Endothelial cell of umbilical vein (primary cell): ENCODE data around the gene FKBP7. TPM values are rescaled to one million over a fixed set of nuclear protein-coding genes. Genes with fewer than 3 reads are reported as not detected.

Experiments used
- BruUV-seq: library from RNA; stranded (reverse); fragments of 400-500 nt; replicated peaks from 2 replicates; lab custom pipeline; 2021; lab: Mats Ljungman, UMichigan
- CTCF ChIA-PET: fragments of 300-600, 350-600 bp; sonication (Branson Sonifier 250); formaldehyde crosslinking; loops from one replicate; lab custom pipeline; 2021; ENCODE audit warnings: antibody characterized with exemption, inconsistent platforms; lab: Charles Lee
- POLR2A ChIA-PET: fragments of 300-600, 350-600 bp; sonication (Branson Sonifier 250); formaldehyde crosslinking; loops from one replicate; lab custom pipeline; 2021; ENCODE audit warnings: antibody characterized with exemption, inconsistent platforms; lab: Charles Lee
- DNase-seq: peaks from one replicate; pipeline ENCODE4 v3.0.0-alpha.2; 2011; ENCODE audit warnings: low read depth, low spot score
- FAIRE-seq: peaks from 2 replicates; lab custom pipeline; 2011; peaks lifted over from hg19 to GRCh38; lab: Jason Lieb, UNC
- H2AFZ ChIP-seq: 2 replicates; pipeline ENCODE4 v1.6.0; 2012; ENCODE audit warnings: low read depth, low read length, control low read depth, inconsistent platforms
- H3K27ac ChIP-seq: 2 replicates; pipeline ENCODE4 v1.5.1; 2011; ENCODE audit warnings: low read depth, mild to moderate bottlenecking, control low read depth, low read length, moderate library complexity; ENCODE audit not compliant: insufficient read depth
- H3K27me3 ChIP-seq, 2 experiments: 2 replicates each; pipeline versions ENCODE4 v1.6.0 to v1.6.1; 2011; ENCODE audit warnings: low read length in 2 of 2, mixed read lengths in 1 of 2; ENCODE audit not compliant: control insufficient read depth in 2 of 2, insufficient read depth in 2 of 2
- H3K36me3 ChIP-seq, 2 experiments: 2 replicates in 1 of 2; 3 replicates in 1 of 2; pipeline ENCODE4 v1.5.1; 2011; ENCODE audit warnings: low read length in 2 of 2, mild to moderate bottlenecking in 1 of 2, moderate library complexity in 1 of 2; ENCODE audit not compliant: control insufficient read depth in 2 of 2, insufficient read depth in 2 of 2; ENCODE audit errors: extremely low read depth in 1 of 2
- H3K4me1 ChIP-seq: 3 replicates; pipeline ENCODE4 v1.5.1; 2011; ENCODE audit warnings: mild to moderate bottlenecking, low read length; ENCODE audit not compliant: control insufficient read depth, insufficient read depth; ENCODE audit errors: extremely low read depth
- H3K4me2 ChIP-seq: 2 replicates; pipeline ENCODE4 v1.6.1; 2011; ENCODE audit warnings: low read length, control low read depth, mixed read lengths; ENCODE audit not compliant: insufficient read depth
- H3K4me3 ChIP-seq, 3 experiments: fragments of 200-600 bp in 1 of 3; sonication (generic), shearing (Covaris generic) in 1 of 3; replicated peaks in 1 of 3; 2 replicates each; pipeline ENCODE4 v1.5.1; 2011 to 2016; ENCODE audit warnings: control low read depth in 3 of 3, low read length in 3 of 3, mild to moderate bottlenecking in 2 of 3, inconsistent platforms in 1 of 3, low read depth in 1 of 3, moderate library complexity in 1 of 3; ENCODE audit not compliant: insufficient read depth in 1 of 3
- H3K79me2 ChIP-seq: 2 replicates; pipeline ENCODE4 v1.6.0; 2012; ENCODE audit warnings: low read length, inconsistent platforms; ENCODE audit not compliant: control insufficient read depth, insufficient read depth
- H3K9ac ChIP-seq: replicated peaks from 2 replicates; pipeline ENCODE3; 2011; ENCODE audit warnings: low read length, control low read depth; ENCODE audit not compliant: insufficient read depth; ENCODE audit errors: extremely low read depth
- H3K9me1 ChIP-seq: replicated peaks from 3 replicates; pipeline ENCODE4 v1.6.0; 2011; ENCODE audit warnings: mild to moderate bottlenecking, low read length; ENCODE audit not compliant: control insufficient read depth, insufficient read depth; ENCODE audit errors: extremely low read depth
- H3K9me3 ChIP-seq: replicated peaks from 2 replicates; pipeline ENCODE4 v1.5.1; 2012; ENCODE audit warnings: low read length, inconsistent platforms; ENCODE audit not compliant: control insufficient read depth, insufficient read depth
- H4K20me1 ChIP-seq: replicated peaks from 2 replicates; pipeline ENCODE3; 2011; ENCODE audit warnings: mild to moderate bottlenecking, low read length; ENCODE audit not compliant: control insufficient read depth, insufficient read depth; ENCODE audit errors: extremely low read depth
- CTCF ChIP-seq, 2 donors: IDR thresholded peaks; 1 replicate in 1 of 2; 2 replicates in 1 of 2; pipeline ENCODE4 v1.5.1; 2011; ENCODE audit warnings: low read length in 2 of 2, mild to moderate bottlenecking in 2 of 2, moderate library complexity in 2 of 2, control low read depth in 1 of 2, inconsistent platforms in 1 of 2, low read depth in 1 of 2; ENCODE audit not compliant: insufficient read depth in 1 of 2; ENCODE audit errors: extremely low read depth in 1 of 2
- FOS ChIP-seq: IDR thresholded peaks from 2 replicates; pipeline ENCODE4 v1.6.1; 2011; ENCODE audit warnings: mild to moderate bottlenecking, low read length, moderate library complexity, borderline replicate concordance; ENCODE audit not compliant: insufficient read depth
- GATA2 ChIP-seq: IDR thresholded peaks from 2 replicates; pipeline ENCODE4 v1.7.0; 2011; ENCODE audit warnings: low read depth, mild to moderate bottlenecking, moderate library complexity, mixed read lengths, low read length; ENCODE audit not compliant: insufficient read length, insufficient read depth
- JUN ChIP-seq: IDR thresholded peaks from 2 replicates; pipeline ENCODE4 v1.6.1; 2011; ENCODE audit warnings: borderline replicate concordance, low read depth; ENCODE audit not compliant: insufficient read length, insufficient read depth
- MAX ChIP-seq: IDR thresholded peaks from 2 replicates; pipeline ENCODE4 v1.6.1; 2011; ENCODE audit not compliant: insufficient read depth, insufficient read length
- MYC ChIP-seq: IDR thresholded peaks from one replicate; pipeline ENCODE4 v1.6.1; 2011; ENCODE audit warnings: mild to moderate bottlenecking, low read depth, low read length
- POLR2A ChIP-seq: IDR thresholded peaks from 2 replicates; pipeline ENCODE4 v1.6.1; 2012; ENCODE audit warnings: low read depth, mild to moderate bottlenecking, control low read depth, low read length
- POLR2AphosphoS5 ChIP-seq: IDR thresholded peaks from 2 replicates; pipeline ENCODE4 v1.6.1; 2012; ENCODE audit warnings: low read depth, mild to moderate bottlenecking, control low read depth, low read length, moderate library complexity; ENCODE audit not compliant: insufficient read depth
- dilution Hi-C: fragments of 300-500 bp; cut with MboI; formaldehyde crosslinking; loops from one replicate; pipeline ENCODE4 v1.15.0; 2019; ENCODE audit warnings: low sequenced_read_pairs; ENCODE audit not compliant: extremely low pct_ligation_motif_present
- intact Hi-C: fragments of 100-400 bp; cut with micrococcal nuclease; formaldehyde crosslinking; loops from one replicate; pipeline ENCODE4 v1.10.0; 2022
- polyA plus RNA-seq, 4 experiments: library from polyadenylated mRNA; depleted of rRNA in 3 of 4; stranded (reverse) in 3 of 4; unstranded in 1 of 4; fragments of >200 nt; gene quantifications; 2 replicates each; pipeline versions ENCODE4 v1.2.1 to v1.2.3, GENCODE V29; 2011 to 2012; ENCODE audit warnings: missing spikeins in 1 of 4
- total RNA-seq: library from RNA; stranded (reverse); gene quantifications from 2 replicates; pipeline ENCODE4 v1.2.3, GENCODE V29; 2021

Gene FKBP7
- total and polyA plus RNA-seq, 2 donors (not counting 3 experiments of a cell fraction or from before 2014, with no cell fraction given) = 11.2 to 20.5 TPM

GRCh38 chr2:178474560-178474959 lies 3.8 kb downstream of the FKBP7 start:
- H3K9me3 ChIP-seq = no peaks in the 10 kb centered on the region
- dilution Hi-C loops (no loop called here), intact Hi-C loops (no loop called here)
- no peak overlapping the region for H3K27ac ChIP-seq
- H3K4me2 ChIP-seq = no peak overlapping the region
- H4K20me1 ChIP-seq = no peaks in the 10 kb centered on the region
- POLR2A ChIA-PET = no interaction called here
- peaks cover 10% of the 10 kb centered on the region for H3K4me1 ChIP-seq
- BruUV-seq = no TSS peak
- no peak for DNase-seq
- H3K79me2 ChIP-seq = peaks cover 4% of the 10 kb centered on the region
- no peaks in the 10 kb centered on the region for H3K27me3 ChIP-seq
- H3K9me1 ChIP-seq = no peaks in the 10 kb centered on the region
- no peak for TF ChIP-seq POLR2AphosphoS5
- TF ChIP-seq MAX = no peak
- no peak for TF ChIP-seq POLR2A
- no peak for TF ChIP-seq MYC
- no peak for TF ChIP-seq FOS
- TF ChIP-seq GATA2 = no peak
- TF ChIP-seq CTCF (IDR thresholded peaks at IDR 0.05; ENCODE audit: extremely low read depth in 1 of 2, insufficient read depth in 1 of 2, low read depth in 1 of 2, low read length in 2 of 2) = no peak
- no peak for TF ChIP-seq JUN
- no peak overlapping the region for H2AFZ ChIP-seq
- H3K36me3 ChIP-seq = no peaks in the 10 kb centered on the region
- H3K9ac ChIP-seq = no peak overlapping the region
- FAIRE-seq = no peak
- H3K4me3 ChIP-seq = no peak overlapping the region
- CTCF ChIA-PET = interaction anchor here (1.6 kb wide), 1 partner anchor 362 kb away, joined by 3 read pairs; the partner anchor contains the start of gene RBM45
